GM12891 (cell line): ENCODE results near the gene FKBP7.
A peak's percentile ranks its signal among the peaks of the same experiment; 100 is the strongest.
"Not testable (repeated sequence)": the region's sequence is repeated elsewhere in the genome, so short reads cannot be mapped to it uniquely, and the experiment has no call there.

ENCODE experiments used
- DNase-seq: peaks from one replicate; pipeline ENCODE4 v3.0.0; 2011; ENCODE audit warnings: low spot score; ENCODE audit not compliant: insufficient read length
- FAIRE-seq: peaks from 2 replicates; lab custom pipeline; 2011; peaks lifted over from hg19 to GRCh38; lab: Jason Lieb, UNC
- PAX5 ChIP-seq: IDR thresholded peaks from 2 replicates; pipeline ENCODE4 v1.6.1; 2011; ENCODE audit warnings: low read length, moderate library complexity, mild to moderate bottlenecking; ENCODE audit not compliant: insufficient read depth, severe bottlenecking
- POLR2A ChIP-seq: IDR thresholded peaks from 2 replicates; pipeline ENCODE4 v1.6.1; 2011; ENCODE audit warnings: low read depth, low read length, control low read depth
- POLR2AphosphoS5 ChIP-seq: IDR thresholded peaks from 2 replicates; pipeline ENCODE4 v1.6.1; 2011; ENCODE audit warnings: low read depth, low read length, control low read depth
- POU2F2 ChIP-seq: IDR thresholded peaks from 2 replicates; pipeline ENCODE4 v1.6.1; 2011; ENCODE audit warnings: low read depth, mild to moderate bottlenecking, control low read depth, low read length, moderate library complexity
- SPI1 ChIP-seq: IDR thresholded peaks from 2 replicates; pipeline ENCODE4 v1.6.1; 2011; ENCODE audit warnings: low read depth, low read length, control low read depth
- TAF1 ChIP-seq: IDR thresholded peaks from 2 replicates; pipeline ENCODE4 v1.6.1; 2011; ENCODE audit warnings: low read depth, low read length, control low read depth

FKBP7 gene

GRCh38 chr2:178450524-178450773 lies 28.0 kb downstream of the FKBP7 start:
- TF ChIP-seq POLR2AphosphoS5 (0 out of 2 replicates have a peak, but pooled peaks have one; percentile 11), TAF1 (no peak)
- DNase-seq (peak; percentile 41), FAIRE-seq (no peak)

GRCh38 chr2:178449700-178450523 lies 28.5 kb downstream of the FKBP7 start:
- FAIRE-seq (no peak), DNase-seq (no peak)
- TF ChIP-seq POU2F2 (peak; percentile 42; the same call in 1 of the 2 replicates), TAF1 (no peak), POLR2AphosphoS5 (peak; percentile 80), POLR2A (no peak), SPI1 (peak; percentile 22; the same call in 1 of the 2 replicates), PAX5 (no peak)

- TF ChIP-seq TAF1: no peak
- no peak for TF ChIP-seq POU2F2
- no peak for TF ChIP-seq SPI1
- TF ChIP-seq POLR2A: peak; percentile 57; the same call in 1 of the 2 replicates
- no peak for TF ChIP-seq PAX5
- no peak for TF ChIP-seq POLR2AphosphoS5
- DNase-seq (no peak), FAIRE-seq (peak; percentile 82)
Observed at GRCh38 chr2:178448968-178449661, 29.3 kb downstream of the FKBP7 start.

- DNase-seq: no peak
- TF ChIP-seq POLR2AphosphoS5 (no peak), POU2F2 (no peak), SPI1 (no peak), PAX5 (no peak), TAF1 (no peak), POLR2A (no peak)
- no peak for FAIRE-seq
Observed at GRCh38 chr2:178441426-178441825, 37.0 kb downstream of the FKBP7 start.

GRCh38 chr2:178436662-178437061 lies 41.7 kb downstream of the FKBP7 start:
- TF ChIP-seq TAF1 (no peak), POLR2A (no peak), POU2F2 (no peak), PAX5 (no peak), POLR2AphosphoS5 (no peak), SPI1 (no peak)
- FAIRE-seq: no peak
- no peak for DNase-seq

GRCh38 chr2:178429336-178429735 lies 49.1 kb downstream of the FKBP7 start:
- no peak for FAIRE-seq
- TF ChIP-seq POLR2AphosphoS5 (0 out of 2 replicates have a peak, but pooled peaks have one; percentile 32), SPI1 (0 out of 2 replicates have a peak, but pooled peaks have one; percentile 0), PAX5 (no peak), POLR2A (no peak), POU2F2 (no peak), TAF1 (no peak)
- no peak for DNase-seq

GRCh38 chr2:178428396-178428806 lies 50.0 kb downstream of the FKBP7 start:
- no peak for TF ChIP-seq SPI1
- TF ChIP-seq POLR2AphosphoS5: no peak
- no peak for TF ChIP-seq PAX5
- no peak for TF ChIP-seq TAF1
- DNase-seq: no peak
- FAIRE-seq: no peak

GRCh38 chr2:178427458-178427857 lies 50.9 kb downstream of the FKBP7 start:
- TF ChIP-seq POLR2AphosphoS5: no peak
- TF ChIP-seq TAF1: no peak
- no peak for TF ChIP-seq POU2F2
- TF ChIP-seq PAX5: no peak
- no peak for TF ChIP-seq SPI1
- TF ChIP-seq POLR2A: no peak
- FAIRE-seq (no peak), DNase-seq (no peak)

GRCh38 chr2:178426388-178426787 lies 52.0 kb downstream of the FKBP7 start:
- no peak for FAIRE-seq

GRCh38 chr2:178425255-178425827 lies 53.1 kb downstream of the FKBP7 start:
- FAIRE-seq (no peak), DNase-seq (no peak)
- no peak for TF ChIP-seq POU2F2

More at GRCh38 chr2:178426388-178426787, 52.0 kb downstream of the FKBP7 start:
- no peak for TF ChIP-seq TAF1
- no peak for TF ChIP-seq SPI1
- no peak for TF ChIP-seq PAX5
- TF ChIP-seq POLR2AphosphoS5: no peak
- TF ChIP-seq POLR2A: no peak
- TF ChIP-seq POU2F2: no peak
- DNase-seq: no peak

GRCh38 chr2:178423746-178424145 lies 54.7 kb downstream of the FKBP7 start:
- not testable (repeated sequence) for DNase-seq, FAIRE-seq
